DOHH2 (cell line): Measurements from ENCODE around the gene S100A3.

Experiments
- CTCF ChIP-seq: fragments of 200-600 bp; sonication (generic); IDR thresholded peaks from one replicate; pipeline ENCODE4 v1.5.1; 2014; ENCODE audit warnings: antibody characterized with exemption, mild to moderate bottlenecking, low read depth, low read length; ENCODE audit not compliant: poor library complexity, severe bottlenecking
- EZH2phosphoT487 ChIP-seq: fragments of 200-600 bp; sonication (generic); IDR thresholded peaks from 2 replicates; pipeline ENCODE4 v1.6.1; 2017; ENCODE audit warnings: borderline replicate concordance, mild to moderate bottlenecking, antibody characterized with exemption, low read length, moderate library complexity, mixed read lengths

GRCh38 chr1:153563991-153564390, 14.9 kb upstream of the S100A3 start:
- TF ChIP-seq CTCF, result no peak
- no peak for TF ChIP-seq EZH2phosphoT487
